Measurements from ENCODE around the gene EVA1C.

Gene EVA1C

DNA sequence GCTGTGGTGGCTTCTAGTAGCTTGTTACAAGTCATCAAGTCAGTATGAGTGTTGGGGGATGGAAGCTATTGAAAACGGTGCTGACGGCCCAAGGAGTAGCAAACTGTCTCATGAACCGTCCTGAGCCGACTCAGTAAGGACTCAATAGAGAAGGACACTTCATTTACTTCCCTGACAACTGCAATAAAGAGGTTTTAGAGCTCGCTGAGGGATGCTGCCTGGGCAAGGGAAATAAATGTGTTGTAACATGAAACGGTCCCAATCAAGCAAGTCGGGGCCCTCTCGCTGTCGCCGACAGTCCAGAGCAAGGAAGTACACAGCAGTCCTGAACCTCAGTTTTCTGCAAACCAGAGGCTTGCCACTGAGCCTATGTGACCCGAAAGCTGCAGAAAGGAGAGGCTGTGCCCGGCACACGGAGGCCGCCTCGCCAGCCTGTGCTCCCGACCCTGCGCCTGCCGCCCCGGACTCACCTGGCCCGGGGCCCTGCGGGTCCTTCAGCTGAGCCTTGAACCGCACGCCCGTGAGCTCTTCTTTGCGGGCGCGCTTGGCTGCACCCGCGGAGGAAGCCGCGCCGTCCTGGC lies 20.1 kb upstream of the EVA1C start:
- Histone ChIP-seq H3K27ac (ENCODE audit: low read length) (no peak overlapping the region), H3K4me3 (ENCODE audit: low read length) (peak overlapping the region; percentile 99), H3K9ac (ENCODE audit: low read depth, low read length) (peak overlapping the region; percentile 82), H3K36me3 (ENCODE audit: insufficient read depth, low read depth, low read length) (peaks cover 24% of the 10 kb centered on the region), H3K9me3 (ENCODE audit: insufficient read depth, low read depth, low read length) (peaks cover 6% of the 10 kb centered on the region; the same call in 1 of the 2 replicates), H3K4me1 (ENCODE audit: insufficient read depth, low read length) (peaks cover 3% of the 10 kb centered on the region), H3K27me3 (ENCODE audit: insufficient read depth, low read length) (peaks cover 21% of the 10 kb centered on the region)

DNA sequence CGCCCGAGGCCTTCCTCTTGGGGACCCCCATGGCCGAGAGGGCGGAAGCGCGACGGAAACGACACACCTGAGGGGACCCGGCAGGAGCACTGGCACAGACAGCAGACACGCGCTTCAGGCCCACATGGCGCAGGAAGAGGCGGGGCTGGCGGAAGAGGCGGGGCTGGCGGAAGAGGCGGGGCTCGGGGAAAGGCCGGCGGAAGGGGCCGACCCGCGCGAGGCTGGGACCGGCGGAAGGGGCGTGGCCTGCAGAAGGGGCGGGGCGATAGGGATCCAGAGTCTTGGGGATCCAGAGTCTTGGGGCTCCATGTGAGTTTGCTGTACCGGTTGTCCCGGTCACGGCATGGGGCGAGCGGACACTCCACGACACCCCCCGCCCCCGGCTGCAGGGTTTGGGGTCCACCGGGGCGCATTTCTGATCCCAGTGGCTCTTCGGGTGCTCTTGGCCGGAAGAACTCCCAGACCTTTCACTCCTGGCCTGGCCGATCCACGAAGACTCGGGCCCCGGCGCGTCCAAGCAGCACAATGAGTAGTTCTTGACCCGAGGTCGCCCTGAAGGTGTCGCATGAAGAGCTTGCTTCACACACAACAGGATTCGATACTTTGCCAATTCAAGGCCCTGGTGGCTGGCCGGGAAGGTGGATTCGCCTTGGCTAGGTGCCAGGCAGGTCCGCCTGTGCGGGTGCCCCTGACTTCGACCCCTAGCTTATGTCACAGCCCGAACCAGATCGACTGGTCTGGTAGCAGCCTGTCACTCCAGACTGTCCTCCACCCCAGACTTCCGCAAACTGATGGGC lies 19.4 kb upstream of the EVA1C start, which contains the start of gene URB1:
Gene URB1, minus strand, starts transcription at position 133 of the 797 bp plus-strand sequence. Its CDS starts 102 bp downstream, at position 31.
- H3K4me3 ChIP-seq (ENCODE audit: low read length) = peak within 1 kb of the TSS; percentile 99
- peaks cover 21% of the 10 kb centered on the region for H3K27me3 ChIP-seq (ENCODE audit: insufficient read depth, low read length)
- H3K9ac ChIP-seq (ENCODE audit: low read depth, low read length) = peak within 1 kb of the TSS; percentile 82
- H3K27ac ChIP-seq (ENCODE audit: low read length) = no peak within 1 kb of the TSS
- H3K4me1 ChIP-seq (ENCODE audit: insufficient read depth, low read length) = peaks cover 3% of the 10 kb centered on the region
- H3K36me3 ChIP-seq (ENCODE audit: insufficient read depth, low read depth, low read length) = peaks cover 17% of the 10 kb centered on the region
- peaks cover 6% of the 10 kb centered on the region; the same call in 1 of the 2 replicates for H3K9me3 ChIP-seq (ENCODE audit: insufficient read depth, low read depth, low read length)

DNA sequence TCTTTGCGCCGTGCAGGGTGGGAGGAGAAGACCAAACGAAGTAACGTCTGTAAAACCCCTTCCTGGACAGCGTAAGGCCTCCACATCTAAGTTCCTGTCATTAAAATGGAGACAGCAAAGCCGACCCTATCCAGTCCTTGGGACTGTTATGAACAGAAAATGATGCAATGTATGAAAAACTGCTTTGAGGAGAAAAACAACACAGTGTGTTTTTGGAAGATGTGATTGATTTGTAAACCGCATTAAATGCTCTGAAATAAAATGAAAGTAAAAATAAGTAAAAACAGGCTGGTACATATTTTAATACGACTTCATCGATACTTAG lies 18.9 kb upstream of the EVA1C start:
- Histone ChIP-seq H3K27me3 (ENCODE audit: insufficient read depth, low read length) (peaks cover 21% of the 10 kb centered on the region), H3K4me3 (ENCODE audit: low read length) (no peak overlapping the region), H3K36me3 (ENCODE audit: insufficient read depth, low read depth, low read length) (peaks cover 12% of the 10 kb centered on the region; the same call in 1 of the 2 replicates), H3K4me1 (ENCODE audit: insufficient read depth, low read length) (peaks cover 3% of the 10 kb centered on the region), H3K9ac (ENCODE audit: low read depth, low read length) (no peak overlapping the region), H3K27ac (ENCODE audit: low read length) (no peak overlapping the region), H3K9me3 (ENCODE audit: insufficient read depth, low read depth, low read length) (peaks cover 6% of the 10 kb centered on the region; the same call in 1 of the 2 replicates)

DNA sequence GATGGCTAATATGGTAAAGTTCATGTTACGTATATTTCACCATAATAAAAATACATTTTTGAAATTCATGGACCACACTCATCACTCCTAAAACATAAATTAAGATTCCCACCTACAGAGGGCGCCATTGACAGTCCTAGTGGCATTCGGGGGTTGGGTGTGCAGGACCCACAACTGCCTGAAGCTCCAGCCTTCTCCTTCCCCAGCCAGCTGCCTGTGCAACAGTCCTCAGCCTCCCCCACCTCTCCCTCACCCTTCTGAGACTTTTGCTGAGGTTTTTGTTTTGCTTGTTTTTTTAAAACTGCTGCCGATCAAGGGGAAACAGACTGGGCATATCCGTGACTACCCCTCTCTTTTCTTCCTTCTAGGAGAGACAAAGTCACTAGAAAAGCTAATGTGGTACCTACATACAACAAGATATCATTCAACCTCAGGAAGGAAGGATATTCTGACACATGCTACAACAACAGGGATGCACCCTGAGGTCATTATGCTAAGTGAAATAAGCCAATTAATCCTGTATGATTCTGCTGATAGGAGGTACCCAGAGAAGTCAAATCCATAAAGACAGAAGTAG lies 9.2 kb upstream of the EVA1C start:
- Histone ChIP-seq H3K9me3 (ENCODE audit: insufficient read depth, low read depth, low read length) (no peaks in the 10 kb centered on the region), H3K27me3 (ENCODE audit: insufficient read depth, low read length) (no peaks in the 10 kb centered on the region; the same call in 1 of the 2 replicates), H3K36me3 (ENCODE audit: insufficient read depth, low read depth, low read length) (no peaks in the 10 kb centered on the region), H3K4me1 (ENCODE audit: insufficient read depth, low read length) (peaks cover 2% of the 10 kb centered on the region; the same call in 1 of the 2 replicates), H3K4me3 (ENCODE audit: low read length) (no peak overlapping the region), H3K9ac (ENCODE audit: low read depth, low read length) (no peak overlapping the region), H3K27ac (ENCODE audit: low read length) (no peak overlapping the region)

DNA sequence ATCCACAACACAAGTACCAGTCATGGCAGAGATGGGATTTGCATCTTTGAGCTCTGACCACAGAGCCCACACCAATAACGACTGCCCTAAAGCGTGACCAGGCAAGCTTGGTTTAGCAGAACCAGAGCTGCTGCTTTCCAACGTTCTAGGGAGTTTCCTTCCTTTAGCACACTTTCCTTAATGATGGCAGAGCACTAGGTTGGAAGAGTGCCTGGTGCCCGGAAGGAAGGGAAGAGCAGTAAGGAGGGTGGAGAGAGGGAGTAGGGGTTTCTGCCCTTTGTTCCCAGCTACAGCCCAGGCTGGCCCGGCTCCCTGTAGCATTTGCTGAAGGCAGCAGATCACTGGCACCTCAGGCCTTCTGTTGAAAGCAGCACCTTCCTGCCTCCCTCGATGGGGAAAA lies 6.1 kb upstream of the EVA1C start:
- Histone ChIP-seq H3K4me1 (ENCODE audit: insufficient read depth, low read length) (peaks cover 2% of the 10 kb centered on the region; the same call in 1 of the 2 replicates), H3K27ac (ENCODE audit: low read length) (no peak overlapping the region), H3K36me3 (ENCODE audit: insufficient read depth, low read depth, low read length) (no peaks in the 10 kb centered on the region), H3K9me3 (ENCODE audit: insufficient read depth, low read depth, low read length) (no peaks in the 10 kb centered on the region), H3K4me3 (ENCODE audit: low read length) (no peak overlapping the region), H3K27me3 (ENCODE audit: insufficient read depth, low read length) (peaks cover 30% of the 10 kb centered on the region), H3K9ac (ENCODE audit: low read depth, low read length) (no peak overlapping the region)

DNA sequence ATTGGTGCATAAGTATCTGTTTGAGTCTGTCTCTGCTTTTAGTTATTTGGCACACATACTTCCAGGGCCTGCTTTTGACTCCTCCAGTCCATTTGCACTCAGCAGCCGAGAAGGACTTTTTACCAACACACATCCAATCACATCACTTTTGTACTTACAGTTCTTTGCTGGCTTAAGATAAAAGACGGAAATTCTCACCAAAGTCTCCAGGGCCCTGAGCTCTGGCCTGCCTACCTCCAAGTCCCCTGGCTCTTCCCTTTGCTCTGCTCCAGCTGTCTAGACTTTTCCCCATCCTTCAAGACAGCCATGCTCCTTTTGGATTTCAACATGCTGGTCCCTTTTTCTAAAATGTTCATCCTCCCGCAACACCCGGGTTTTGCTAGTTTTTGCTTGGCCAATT lies 2.2 kb upstream of the EVA1C start:
- H3K9ac ChIP-seq (ENCODE audit: low read depth, low read length) = no peak overlapping the region
- H3K36me3 ChIP-seq (ENCODE audit: insufficient read depth, low read depth, low read length) = no peaks in the 10 kb centered on the region
- peaks cover 68% of the 10 kb centered on the region for H3K27me3 ChIP-seq (ENCODE audit: insufficient read depth, low read length)
- no peaks in the 10 kb centered on the region for H3K9me3 ChIP-seq (ENCODE audit: insufficient read depth, low read depth, low read length)
- no peak overlapping the region for H3K27ac ChIP-seq (ENCODE audit: low read length)
- no peak overlapping the region for H3K4me3 ChIP-seq (ENCODE audit: low read length)
- H3K4me1 ChIP-seq (ENCODE audit: insufficient read depth, low read length) = peaks cover 16% of the 10 kb centered on the region; the same call in 1 of the 2 replicates

DNA sequence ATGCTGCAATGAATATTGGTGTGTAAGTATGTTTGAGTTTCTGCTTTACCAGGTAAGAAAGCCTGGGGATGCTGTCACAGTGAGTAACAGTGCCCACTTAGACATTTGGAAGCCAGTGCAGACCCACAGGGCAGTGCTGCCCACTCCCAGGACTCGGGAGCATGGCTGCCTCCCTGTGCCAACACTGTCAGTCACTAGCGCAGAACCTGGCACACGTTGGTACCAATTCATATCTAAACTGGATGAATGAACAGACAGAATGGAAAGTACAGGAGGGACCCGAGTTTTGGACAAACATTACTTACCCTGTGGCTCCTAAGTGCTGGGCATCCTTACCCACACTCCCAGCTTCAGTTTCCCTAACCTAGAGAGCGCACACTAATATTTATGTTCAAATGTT lies 1.6 kb upstream of the EVA1C start:
- no peaks in the 10 kb centered on the region for H3K36me3 ChIP-seq (ENCODE audit: insufficient read depth, low read depth, low read length)
- H3K9me3 ChIP-seq (ENCODE audit: insufficient read depth, low read depth, low read length) = no peaks in the 10 kb centered on the region
- H3K27ac ChIP-seq (ENCODE audit: low read length) = no peak overlapping the region
- no peak overlapping the region for H3K9ac ChIP-seq (ENCODE audit: low read depth, low read length)
- no peak overlapping the region for H3K4me3 ChIP-seq (ENCODE audit: low read length)
- peaks cover 75% of the 10 kb centered on the region for H3K27me3 ChIP-seq (ENCODE audit: insufficient read depth, low read length)
- peaks cover 23% of the 10 kb centered on the region for H3K4me1 ChIP-seq (ENCODE audit: insufficient read depth, low read length)

DNA sequence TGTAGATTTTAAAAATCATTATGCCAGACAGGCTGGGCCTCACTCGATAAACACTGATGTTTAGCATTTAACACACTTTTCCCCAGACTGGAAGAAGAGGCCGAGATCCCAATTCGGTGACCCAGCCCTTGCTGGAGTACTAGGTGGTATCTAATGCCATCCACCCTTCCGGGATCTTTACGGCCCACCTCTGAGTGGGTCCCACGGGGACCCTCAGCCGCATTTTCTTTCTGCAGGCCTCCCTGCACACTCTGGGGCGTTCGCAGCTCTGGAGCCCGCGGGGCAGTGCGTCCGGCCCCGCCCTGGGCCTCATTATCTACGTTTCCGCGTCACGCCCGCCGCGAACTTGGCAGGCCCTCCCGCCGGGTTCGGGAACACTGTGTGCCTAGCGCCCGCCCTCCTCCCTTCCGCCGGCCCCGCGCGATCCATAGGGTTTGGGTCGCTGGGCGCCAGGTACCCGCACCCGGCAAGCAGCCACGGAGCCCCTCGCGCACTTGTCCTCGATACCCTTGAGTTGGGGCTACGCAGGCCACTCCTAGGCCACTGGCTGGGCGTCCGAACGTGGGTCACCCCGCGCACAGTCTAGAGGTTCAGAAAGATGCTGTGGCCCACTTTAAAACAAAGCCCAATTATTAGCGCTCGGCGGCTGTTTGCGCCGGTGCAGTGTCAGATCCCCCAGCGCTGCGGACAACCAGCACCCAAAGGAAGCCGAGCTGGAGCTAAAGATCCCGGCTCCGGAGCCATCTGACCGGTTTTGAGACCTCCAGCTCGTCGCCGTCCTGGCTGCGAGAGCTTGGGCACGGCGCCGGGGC lies 950 bp upstream of the EVA1C start:
- no peak overlapping the region; the same call in 1 of the 2 replicates for H3K9ac ChIP-seq (ENCODE audit: low read depth, low read length)
- no peaks in the 10 kb centered on the region for H3K9me3 ChIP-seq (ENCODE audit: insufficient read depth, low read depth, low read length)
- H3K27ac ChIP-seq (ENCODE audit: low read length) = no peak overlapping the region
- peak overlapping the region; percentile 70 for H3K4me3 ChIP-seq (ENCODE audit: low read length)
- H3K27me3 ChIP-seq (ENCODE audit: insufficient read depth, low read length) = peaks cover 76% of the 10 kb centered on the region
- H3K4me1 ChIP-seq (ENCODE audit: insufficient read depth, low read length) = peaks cover 23% of the 10 kb centered on the region
- H3K36me3 ChIP-seq (ENCODE audit: insufficient read depth, low read depth, low read length) = no peaks in the 10 kb centered on the region

DNA sequence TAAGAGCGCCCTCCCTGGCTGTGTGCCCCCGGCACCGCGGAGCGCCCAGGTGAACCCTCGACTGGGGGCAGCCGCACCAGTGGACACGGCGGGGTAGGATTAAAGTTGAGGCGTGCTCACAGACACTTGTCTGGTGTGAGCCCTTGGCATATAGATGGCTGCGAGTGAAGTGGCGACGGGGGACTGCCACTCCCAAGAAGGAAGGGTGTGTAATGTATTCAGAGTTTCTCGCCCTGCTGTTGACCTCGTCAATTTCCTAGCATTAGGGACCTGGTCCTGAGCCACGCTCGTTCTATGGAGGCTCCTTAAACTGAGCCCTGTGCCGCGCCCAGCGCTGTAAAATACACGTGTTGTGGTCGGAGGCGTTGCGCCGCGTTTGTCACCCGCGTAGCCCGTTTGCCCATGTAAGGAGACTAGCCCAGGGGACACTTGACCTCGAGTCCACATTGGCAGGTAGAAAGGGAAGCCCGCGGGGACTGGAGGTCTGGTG lies 554 bp downstream of the EVA1C start:
- H3K4me1 ChIP-seq (ENCODE audit: insufficient read depth, low read length) = peaks cover 23% of the 10 kb centered on the region
- no peaks in the 10 kb centered on the region for H3K36me3 ChIP-seq (ENCODE audit: insufficient read depth, low read depth, low read length)
- no peaks in the 10 kb centered on the region for H3K9me3 ChIP-seq (ENCODE audit: insufficient read depth, low read depth, low read length)
- no peak overlapping the region for H3K27ac ChIP-seq (ENCODE audit: low read length)
- peaks cover 76% of the 10 kb centered on the region for H3K27me3 ChIP-seq (ENCODE audit: insufficient read depth, low read length)
- peak overlapping the region; percentile 70 for H3K4me3 ChIP-seq (ENCODE audit: low read length)
- H3K9ac ChIP-seq (ENCODE audit: low read depth, low read length) = no peak overlapping the region

DNA sequence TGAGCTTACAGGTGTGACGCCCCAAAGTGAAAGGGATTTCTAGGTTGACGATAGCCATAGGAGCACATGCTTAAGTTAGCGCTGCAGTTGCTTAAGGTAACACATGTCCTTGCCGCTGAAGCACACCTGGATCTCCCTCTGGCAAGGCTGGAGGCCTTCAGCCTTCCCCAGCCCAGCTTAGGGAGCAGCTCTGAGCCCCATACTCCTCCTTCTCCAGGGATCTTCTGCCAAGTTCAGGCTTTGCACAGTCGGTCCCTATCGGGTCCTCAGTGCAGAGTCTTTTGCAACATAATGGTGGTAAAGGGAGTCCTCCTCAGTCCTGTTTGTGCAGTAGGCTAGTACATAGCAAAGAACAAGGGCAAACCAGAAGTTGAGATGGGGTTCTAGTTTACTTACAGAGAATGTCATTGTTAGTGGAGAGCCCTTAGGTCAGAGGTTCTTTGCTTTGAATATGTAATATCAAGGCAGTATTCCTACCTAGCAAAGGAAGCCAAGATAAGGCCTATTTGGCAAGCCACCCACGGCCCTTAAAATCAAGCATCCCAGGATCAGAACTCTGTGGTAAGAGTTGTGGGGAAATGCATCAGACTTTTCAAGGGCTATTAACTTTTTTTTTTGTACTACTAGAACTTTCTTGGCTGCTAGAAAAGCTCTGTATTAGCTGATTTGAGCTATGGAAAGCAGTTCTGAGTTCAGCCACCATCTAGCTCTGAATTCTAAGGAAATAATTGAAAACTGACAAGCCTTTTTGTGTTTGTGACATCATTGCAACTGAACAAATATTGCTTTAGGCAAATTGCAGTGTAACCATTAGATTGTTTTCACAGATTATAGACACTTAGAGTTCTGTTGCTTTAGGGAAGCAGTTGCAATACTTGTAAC lies 1.4 kb downstream of the EVA1C start:
- Histone ChIP-seq H3K4me1 (ENCODE audit: insufficient read depth, low read length) (peaks cover 23% of the 10 kb centered on the region), H3K36me3 (ENCODE audit: insufficient read depth, low read depth, low read length) (no peaks in the 10 kb centered on the region), H3K27me3 (ENCODE audit: insufficient read depth, low read length) (peaks cover 71% of the 10 kb centered on the region), H3K9ac (ENCODE audit: low read depth, low read length) (no peak overlapping the region), H3K4me3 (ENCODE audit: low read length) (peak overlapping the region; percentile 70; the same call in 1 of the 2 replicates), H3K27ac (ENCODE audit: low read length) (no peak overlapping the region), H3K9me3 (ENCODE audit: insufficient read depth, low read depth, low read length) (no peaks in the 10 kb centered on the region)

Data from iPS-20b (cell line).